Smooth muscle cell (in vitro differentiated cells): ENCODE results near the gene ABHD13. TPM values are rescaled to one million over a fixed set of nuclear protein-coding genes. Genes with fewer than 3 reads are reported as not detected.

ENCODE experiments used
- DNase-seq: peaks from one replicate; lab custom pipeline; 2025; ENCODE audit not compliant: unreplicated experiment; lab: John Stamatoyannopoulos, UW
- H2AFZ ChIP-seq: fragments of 200-600 bp; sonication (generic); 2 replicates; pipeline ENCODE4 v1.6.0; 2016; ENCODE audit warnings: antibody characterized with exemption, low read depth, mild to moderate bottlenecking
- H3F3A ChIP-seq: fragments of 200-600 bp; sonication (generic); 2 replicates; pipeline ENCODE4 v1.6.0; 2017; ENCODE audit warnings: antibody characterized with exemption, low read depth
- H3K27ac ChIP-seq: fragments of 200-600 bp; sonication (generic); 2 replicates; pipeline ENCODE4 v1.5.1; 2016; ENCODE audit warnings: low read depth, mild to moderate bottlenecking
- H3K27me3 ChIP-seq: fragments of 200-600 bp; sonication (generic); 2 replicates; pipeline ENCODE4 v1.6.1; 2016; ENCODE audit warnings: low read depth, mild to moderate bottlenecking
- H3K36me3 ChIP-seq: fragments of 200-600 bp; sonication (generic); 2 replicates; pipeline ENCODE4 v1.5.1; 2016; ENCODE audit warnings: low read depth
- H3K4me1 ChIP-seq: fragments of 200-600 bp; sonication (generic); 2 replicates; pipeline ENCODE4 v1.5.1; 2016; ENCODE audit warnings: low read depth
- H3K4me2 ChIP-seq: fragments of 200-600 bp; sonication (generic); 2 replicates; pipeline ENCODE4 v1.6.0; 2016; ENCODE audit warnings: mild to moderate bottlenecking
- H3K4me3 ChIP-seq: fragments of 200-600 bp; sonication (generic); 2 replicates; pipeline ENCODE4 v1.5.1; 2016; ENCODE audit warnings: mild to moderate bottlenecking
- H3K79me2 ChIP-seq: fragments of 200-600 bp; sonication (generic); 2 replicates; pipeline ENCODE4 v1.6.0; 2016; ENCODE audit warnings: low read depth, mild to moderate bottlenecking
- H3K9ac ChIP-seq: fragments of 200-600 bp; sonication (generic); 2 replicates; pipeline ENCODE4 v1.6.0; 2016; ENCODE audit warnings: low read depth
- H3K9me3 ChIP-seq: fragments of 200-600 bp; sonication (generic); replicated peaks from 2 replicates; pipeline ENCODE4 v1.5.1; 2016; ENCODE audit warnings: low read depth
- H4K20me1 ChIP-seq: fragments of 200-600 bp; sonication (generic); 2 replicates; pipeline ENCODE4 v1.6.0; 2016; ENCODE audit warnings: low read depth
- CTCF ChIP-seq: fragments of 200-600 bp; sonication (generic); IDR thresholded peaks from 2 replicates; pipeline ENCODE4 v1.5.1; 2017; ENCODE audit warnings: borderline replicate concordance, mild to moderate bottlenecking, antibody characterized with exemption; ENCODE audit not compliant: insufficient read depth, poor library complexity, severe bottlenecking
- WGBS: methylation state at CpG from one replicate; pipeline ENCODE4 v1.1.7; 2016; ENCODE audit warnings: low lambda C conversion rate; 5-methylcytosine and 5-hydroxymethylcytosine counted together
- polyA plus RNA-seq: library from polyadenylated mRNA; unstranded; fragments of >200 nt; fragmentation: Nextera tagmentation; extraction: Ambion mirVana; gene quantifications from 2 replicates; pipeline ENCODE4 v1.2.1, GENCODE V29; 2016
- total RNA-seq: library from RNA; depleted of rRNA; stranded (reverse); fragments of >200 nt; gene quantifications from 2 replicates; pipeline ENCODE4 v1.2.3, GENCODE V29; 2014

ABHD13 gene
- total and polyA plus RNA-seq, 2 experiments from 2014 or later = 7.9 to 14.1 TPM

GRCh38 chr13:108227651-108228272 lies 9.6 kb downstream of the ABHD13 start:
- Histone ChIP-seq H3K4me1 (peaks cover 5% of the 10 kb centered on the region), H3K27me3 (no peaks in the 10 kb centered on the region), H2AFZ (no peak overlapping the region), H3K79me2 (peaks cover 61% of the 10 kb centered on the region), H3K4me3 (no peak overlapping the region), H3K36me3 (no peaks in the 10 kb centered on the region), H3K9ac (no peak overlapping the region), H3K4me2 (peak overlapping the region; percentile 60), H3K9me3 (no peaks in the 10 kb centered on the region), H3K27ac (no peak overlapping the region), H4K20me1 (peaks cover 93% of the 10 kb centered on the region), H3F3A (no peaks in the 10 kb centered on the region)
- peak; percentile 81 for TF ChIP-seq CTCF
- 93% methylated on average over 1 of the region's 1 CpG for WGBS
- no peak for DNase-seq

- Histone ChIP-seq H3K4me1 (peaks cover 5% of the 10 kb centered on the region), H3F3A (no peaks in the 10 kb centered on the region), H3K9ac (no peak overlapping the region), H3K27ac (no peak overlapping the region), H3K9me3 (no peaks in the 10 kb centered on the region), H2AFZ (no peak overlapping the region), H3K4me2 (no peak overlapping the region), H3K27me3 (no peaks in the 10 kb centered on the region), H3K36me3 (no peaks in the 10 kb centered on the region), H3K4me3 (no peak overlapping the region), H3K79me2 (peaks cover 54% of the 10 kb centered on the region), H4K20me1 (peaks cover 74% of the 10 kb centered on the region)
- TF ChIP-seq CTCF = no peak
- no peak for DNase-seq
Observed at GRCh38 chr13:108230377-108230776, 12.2 kb downstream of the ABHD13 start.

GRCh38 chr13:108249150-108249549 lies 31.0 kb downstream of the ABHD13 start:
- Histone ChIP-seq H4K20me1 (no peaks in the 10 kb centered on the region), H3F3A (no peaks in the 10 kb centered on the region), H3K36me3 (no peaks in the 10 kb centered on the region), H3K79me2 (no peaks in the 10 kb centered on the region), H3K4me2 (no peak overlapping the region), H3K9me3 (no peaks in the 10 kb centered on the region), H3K9ac (no peak overlapping the region), H3K27ac (no peak overlapping the region), H3K4me1 (no peaks in the 10 kb centered on the region), H3K4me3 (no peak overlapping the region), H2AFZ (no peak overlapping the region), H3K27me3 (no peaks in the 10 kb centered on the region)
- WGBS = 70% methylated on average over 4 of the region's 4 CpGs
- no peak for TF ChIP-seq CTCF
- DNase-seq = no peak

GRCh38 chr13:108257248-108257647 lies 39.1 kb downstream of the ABHD13 start:
- H3K27ac ChIP-seq = no peak overlapping the region
- H2AFZ ChIP-seq = no peak overlapping the region
- 89% methylated on average over 2 of the region's 2 CpGs for WGBS
- H3K9me3 ChIP-seq = no peaks in the 10 kb centered on the region
- H3K36me3 ChIP-seq = no peaks in the 10 kb centered on the region
- H3K79me2 ChIP-seq = no peaks in the 10 kb centered on the region
- no peaks in the 10 kb centered on the region for H4K20me1 ChIP-seq
- H3K9ac ChIP-seq = no peak overlapping the region
- DNase-seq = no peak
- no peak for TF ChIP-seq CTCF
- no peaks in the 10 kb centered on the region for H3K27me3 ChIP-seq
- H3K4me2 ChIP-seq = no peak overlapping the region
- H3K4me3 ChIP-seq = no peak overlapping the region
- H3K4me1 ChIP-seq = no peaks in the 10 kb centered on the region
- H3F3A ChIP-seq = no peaks in the 10 kb centered on the region
